ENCODE results near the gene LIN54. TPM values are rescaled to one million over a fixed set of nuclear protein-coding genes. Genes with fewer than 3 reads are reported as not detected.
A peak's percentile ranks its signal among the peaks of the same experiment; 100 is the strongest.

Gene LIN54
- total and polyA plus RNA-seq, 2 of the 13 experiments (the other 11 are each of a cell fraction or from before 2014, with no cell fraction given), result 25.2 to 32.9 TPM

GRCh38 chr4:83012687-83013419, 2.2 kb upstream of the LIN54 start (continued):
- TF ChIP-seq PAXIP1 (CRISPR knock-in tag; conservative IDR thresholded peaks at IDR 0.05) (peak; percentile 71), MAFF (IDR thresholded peaks at IDR 0.05; ENCODE audit: low read depth, low read length) (peak; percentile 54), ZNF44 (CRISPR knock-in tag; IDR thresholded peaks at IDR 0.05) (no peak), NFE2 (CRISPR knock-in tag; IDR thresholded peaks at IDR 0.05) (peak; percentile 84; the same call in 1 of the 2 replicates), NRL (CRISPR knock-in tag; IDR thresholded peaks at IDR 0.05; ENCODE audit: borderline replicate concordance) (no peak), MATR3 (CRISPR knock-in tag; IDR thresholded peaks at IDR 0.05) (no peak), ZNF282 (IDR thresholded peaks at IDR 0.05; ENCODE audit: partially characterized antibody) (no peak), HNRNPK (IDR thresholded peaks at IDR 0.05; ENCODE audit: low read depth, low read length, poor library complexity, severe bottlenecking) (peak; percentile 16), POLR2AphosphoS5 (IDR thresholded peaks at IDR 0.05; ENCODE audit: low read depth, low read length) (peak; percentile 78), DPF2 (CRISPR knock-in tag; IDR thresholded peaks at IDR 0.05; ENCODE audit: borderline replicate concordance, low read depth) (no peak), SMAD1 (CRISPR knock-in tag; IDR thresholded peaks at IDR 0.05; ENCODE audit: borderline replicate concordance, low read depth) (no peak), GMEB2 (CRISPR knock-in tag; IDR thresholded peaks at IDR 0.05; ENCODE audit: low read depth) (peak; percentile 66; the same call in 1 of the 2 replicates), ZNF143 (CRISPR knock-in tag; IDR thresholded peaks at IDR 0.05) (peak; percentile 60; the same call in 1 of the 2 replicates), TEAD2 (CRISPR knock-in tag; IDR thresholded peaks at IDR 0.05) (no peak), MXD3 (CRISPR knock-in tag; IDR thresholded peaks at IDR 0.05) (peak; percentile 38; the same call in 1 of the 2 replicates), THAP8 (CRISPR knock-in tag; IDR thresholded peaks at IDR 0.05; ENCODE audit: borderline replicate concordance) (no peak), CBX5 (CRISPR knock-in tag; IDR thresholded peaks at IDR 0.05; ENCODE audit: borderline replicate concordance) (peak; percentile 98), WIZ (CRISPR knock-in tag; IDR thresholded peaks at IDR 0.05) (no peak), PRDM4 (CRISPR knock-in tag; IDR thresholded peaks at IDR 0.05; ENCODE audit: borderline replicate concordance) (no peak), ZNF75D (CRISPR knock-in tag; IDR thresholded peaks at IDR 0.05; ENCODE audit: borderline replicate concordance) (no peak)
